Fibroblast of pulmonary artery (primary cell): ENCODE data around the gene RHBDD1.

Experiments
- DNase-seq: peaks from one replicate; pipeline ENCODE4 v3.0.0-alpha.2; 2010; ENCODE audit warnings: low read depth
- H3K4me3 ChIP-seq: replicated peaks from 2 replicates; pipeline ENCODE4 v1.5.1; 2011; ENCODE audit warnings: low read depth, mild to moderate bottlenecking, control low read depth, low read length, moderate library complexity
- TF ChIP-seq, protein P1 (sequence below): IDR thresholded peaks from 2 replicates; pipeline ENCODE4 v1.5.1; 2011; ENCODE audit warnings: mild to moderate bottlenecking, control low read depth, low read length, inconsistent platforms; ENCODE audit errors: missing control alignments

RHBDD1 gene

DNA sequence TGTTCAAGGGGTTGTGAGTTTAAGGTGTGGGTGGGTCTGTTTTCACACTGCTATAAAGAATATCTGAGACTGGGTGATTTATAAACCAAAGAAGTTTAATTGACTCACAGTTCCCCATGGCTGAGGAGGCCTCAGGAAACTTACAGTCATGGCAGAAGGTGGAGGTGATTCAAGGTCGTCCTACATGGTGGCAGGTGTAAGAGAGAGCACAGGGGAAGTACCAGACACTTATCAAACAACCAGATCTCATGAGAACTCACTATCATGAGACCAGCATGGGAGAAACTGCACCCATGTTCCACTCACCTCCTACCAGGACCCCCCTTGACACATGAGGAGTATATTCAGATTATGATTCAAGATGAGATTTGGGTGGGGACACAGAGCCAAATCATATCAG, 38.0 kb downstream of the RHBDD1 start:
- H3K4me3 ChIP-seq = no peak overlapping the region
- TF ChIP-seq, protein P1, sequence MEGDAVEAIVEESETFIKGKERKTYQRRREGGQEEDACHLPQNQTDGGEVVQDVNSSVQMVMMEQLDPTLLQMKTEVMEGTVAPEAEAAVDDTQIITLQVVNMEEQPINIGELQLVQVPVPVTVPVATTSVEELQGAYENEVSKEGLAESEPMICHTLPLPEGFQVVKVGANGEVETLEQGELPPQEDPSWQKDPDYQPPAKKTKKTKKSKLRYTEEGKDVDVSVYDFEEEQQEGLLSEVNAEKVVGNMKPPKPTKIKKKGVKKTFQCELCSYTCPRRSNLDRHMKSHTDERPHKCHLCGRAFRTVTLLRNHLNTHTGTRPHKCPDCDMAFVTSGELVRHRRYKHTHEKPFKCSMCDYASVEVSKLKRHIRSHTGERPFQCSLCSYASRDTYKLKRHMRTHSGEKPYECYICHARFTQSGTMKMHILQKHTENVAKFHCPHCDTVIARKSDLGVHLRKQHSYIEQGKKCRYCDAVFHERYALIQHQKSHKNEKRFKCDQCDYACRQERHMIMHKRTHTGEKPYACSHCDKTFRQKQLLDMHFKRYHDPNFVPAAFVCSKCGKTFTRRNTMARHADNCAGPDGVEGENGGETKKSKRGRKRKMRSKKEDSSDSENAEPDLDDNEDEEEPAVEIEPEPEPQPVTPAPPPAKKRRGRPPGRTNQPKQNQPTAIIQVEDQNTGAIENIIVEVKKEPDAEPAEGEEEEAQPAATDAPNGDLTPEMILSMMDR = no peak
- no peak for DNase-seq

DNA sequence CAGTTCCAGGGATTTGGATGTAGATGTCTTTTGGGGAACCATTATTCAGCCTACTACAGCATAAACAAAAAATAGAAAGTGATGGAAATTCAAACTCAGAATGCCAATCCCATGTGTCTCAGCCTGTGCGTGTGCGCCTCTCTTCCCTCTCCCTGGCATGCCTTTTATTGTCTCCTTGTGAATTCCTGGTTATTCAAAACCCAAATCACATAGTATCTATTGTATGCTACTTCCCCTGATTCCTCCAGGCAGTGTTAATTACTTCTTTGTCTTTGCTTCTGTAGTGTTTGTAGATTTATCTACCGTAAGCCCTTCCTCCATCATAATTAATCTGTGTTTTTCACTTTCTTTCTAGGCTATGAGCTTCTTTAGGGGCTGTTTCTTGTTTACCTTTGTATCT, 38.9 kb downstream of the RHBDD1 start:
- TF ChIP-seq, protein P1 = no peak
- no peak for DNase-seq

DNA sequence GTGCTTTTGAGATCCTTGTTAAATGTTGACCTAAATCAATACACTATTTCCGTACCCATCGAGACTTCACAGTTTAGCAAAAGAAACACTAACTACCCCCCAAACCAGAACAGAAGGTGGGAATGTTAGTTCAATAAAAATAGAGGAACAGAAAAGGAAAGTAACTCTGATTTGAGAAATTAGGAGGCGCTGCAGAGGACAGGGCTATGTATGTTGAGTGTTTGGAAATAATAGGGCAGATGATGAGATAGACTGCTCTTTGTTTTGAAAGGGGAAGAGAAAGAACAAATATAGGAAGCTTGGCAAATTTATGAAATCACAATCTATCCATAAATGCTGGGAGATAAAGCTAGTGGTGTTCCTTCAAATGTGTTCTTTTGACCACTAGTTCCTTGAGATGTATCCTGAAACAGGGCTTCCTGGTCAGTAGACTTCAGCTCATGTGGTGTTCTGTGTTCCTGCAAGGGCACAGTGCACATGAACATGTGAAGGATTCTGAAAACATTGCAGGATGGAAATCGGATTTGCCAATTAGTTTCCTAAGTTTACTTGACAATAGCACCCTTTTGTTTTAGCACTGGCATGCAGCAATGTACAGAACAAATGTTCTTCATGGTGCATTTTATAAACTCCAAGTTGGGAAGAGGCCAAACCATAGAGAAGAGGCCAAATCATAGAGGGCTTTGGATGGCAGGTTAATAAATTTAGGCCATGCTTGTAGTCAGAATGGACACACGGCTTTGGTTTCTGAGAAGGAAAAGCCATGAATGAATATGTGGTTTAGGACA, 39.8 kb downstream of the RHBDD1 start:
- no peak for DNase-seq
- H3K4me3 ChIP-seq = no peak overlapping the region
- TF ChIP-seq, protein P1 = no peak

More for the DNA sequence above, 38.9 kb downstream of the RHBDD1 start:
- no peak overlapping the region for H3K4me3 ChIP-seq

DNA sequence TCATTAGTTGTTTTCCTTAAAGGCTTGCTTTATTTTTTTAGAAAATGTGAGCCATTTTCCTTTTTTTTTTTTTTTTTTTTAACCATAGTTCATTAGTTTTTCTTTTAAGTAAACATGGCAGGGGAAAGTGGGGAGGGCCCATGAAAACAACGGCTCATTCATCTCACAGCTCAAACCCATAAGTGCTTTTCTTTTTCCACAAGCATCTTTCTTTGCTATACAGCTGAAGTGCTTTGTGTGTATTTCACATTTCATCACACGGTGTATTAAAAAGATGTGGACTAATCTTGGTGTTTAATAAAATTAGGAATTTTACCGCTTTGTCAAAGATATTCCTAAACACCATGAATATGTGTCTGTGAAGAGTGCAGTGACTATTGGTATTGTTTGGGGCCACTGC, 41.6 kb downstream of the RHBDD1 start:
- DNase-seq = no peak
- H3K4me3 ChIP-seq = no peak overlapping the region
- TF ChIP-seq, protein P1 = no peak

DNA sequence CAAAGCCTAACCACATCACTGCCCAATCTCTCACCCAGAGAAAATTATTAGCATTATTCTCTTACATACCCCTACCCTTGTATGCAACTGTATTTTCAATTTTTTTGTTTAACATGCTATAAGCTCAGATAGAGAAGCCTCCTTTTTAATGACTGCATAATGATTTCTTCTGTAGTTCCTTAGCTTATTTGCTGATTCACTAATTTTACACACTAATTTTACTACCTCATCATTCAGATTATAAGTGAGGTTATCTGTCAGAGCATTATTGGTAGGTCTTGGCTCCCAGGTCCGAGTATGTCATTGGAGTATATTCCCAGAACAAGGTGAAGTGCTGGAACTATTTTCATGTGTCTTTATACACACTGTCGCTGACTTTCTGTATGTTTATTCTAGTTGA, 45.4 kb downstream of the RHBDD1 start:
- TF ChIP-seq, protein P1 = no peak

DNA sequence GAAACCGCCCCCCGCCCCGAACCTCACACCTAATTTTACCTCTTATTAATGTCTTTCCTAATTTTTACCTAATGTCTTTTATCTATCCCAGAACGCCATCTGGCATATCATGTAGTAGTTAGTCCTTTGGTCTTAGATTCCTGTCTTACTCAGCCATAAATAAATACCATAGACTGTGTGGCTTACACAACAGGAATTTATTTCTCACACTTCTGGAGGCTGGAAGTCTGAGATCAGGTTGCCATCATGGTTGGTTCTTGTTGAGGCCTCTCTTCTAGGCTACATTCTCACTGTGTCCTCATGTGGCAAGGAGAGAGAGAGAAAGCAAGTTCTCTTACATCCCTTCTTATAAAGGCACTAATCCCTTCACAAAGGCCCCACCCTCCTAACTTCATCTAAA, 46.8 kb downstream of the RHBDD1 start:
- TF ChIP-seq, protein P1 = no peak
- no peak overlapping the region for H3K4me3 ChIP-seq
- no peak for DNase-seq

More for the DNA sequence above, 45.4 kb downstream of the RHBDD1 start:
- DNase-seq = no peak
- no peak overlapping the region for H3K4me3 ChIP-seq

DNA sequence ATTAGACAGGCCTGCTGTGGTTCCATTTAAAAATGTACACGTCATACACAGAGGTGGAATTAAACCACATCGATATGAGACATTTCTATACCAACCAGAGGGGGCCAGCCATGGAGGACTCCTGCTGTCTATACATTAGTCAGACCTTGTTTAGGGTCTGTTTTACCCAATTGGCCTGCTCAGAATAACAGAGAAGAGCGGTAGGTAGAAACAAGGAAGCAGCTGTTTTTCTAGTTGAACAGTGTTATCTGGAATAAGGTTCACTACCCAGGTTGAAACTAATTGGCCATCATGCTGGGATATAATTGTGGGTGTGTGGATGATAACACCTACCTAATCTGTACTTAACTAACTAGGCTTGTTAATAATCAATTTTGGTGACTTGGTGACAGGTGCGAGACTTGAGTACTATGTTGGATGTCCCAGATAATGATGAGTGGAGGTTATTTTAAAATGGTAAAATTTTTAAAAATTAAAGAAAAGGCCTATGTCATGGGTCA, 47.5 kb downstream of the RHBDD1 start:
- no peak for DNase-seq
- TF ChIP-seq, protein P1 = no peak
- no peak overlapping the region for H3K4me3 ChIP-seq
